Astrocyte (in vitro differentiated cells and primary cell): ENCODE measurements around the gene ELAPOR2. TPM values are rescaled to one million over a fixed set of nuclear protein-coding genes. Genes with fewer than 3 reads are reported as not detected.

ENCODE experiments used
- DNase-seq: peaks from one replicate; pipeline ENCODE4 v3.0.0-alpha.2; 2010; ENCODE audit warnings: low read depth
- FAIRE-seq: peaks from 2 replicates; lab custom pipeline; 2011; peaks lifted over from hg19 to GRCh38; lab: Jason Lieb, UNC
- H2AFZ ChIP-seq: 2 replicates; pipeline ENCODE4 v1.6.0; 2012; ENCODE audit warnings: low read depth, low read length, inconsistent platforms
- H3K27ac ChIP-seq: 2 replicates; pipeline ENCODE4 v1.5.1; 2011; ENCODE audit warnings: low read depth, low read length, inconsistent platforms
- H3K27me3 ChIP-seq: 2 replicates; pipeline ENCODE4 v1.6.0; 2011; ENCODE audit warnings: low read length, inconsistent platforms; ENCODE audit not compliant: insufficient read depth
- H3K36me3 ChIP-seq: 2 replicates; pipeline ENCODE4 v1.5.1; 2011; ENCODE audit warnings: low read length, inconsistent platforms; ENCODE audit not compliant: insufficient read depth
- H3K4me1 ChIP-seq: 2 replicates; pipeline ENCODE4 v1.5.1; 2011; ENCODE audit warnings: low read length, inconsistent platforms; ENCODE audit not compliant: insufficient read depth
- H3K4me2 ChIP-seq: 2 replicates; pipeline ENCODE4 v1.6.0; 2012; ENCODE audit warnings: low read length, inconsistent platforms
- H3K4me3 ChIP-seq: 2 replicates; pipeline ENCODE4 v1.5.1; 2011; ENCODE audit warnings: low read depth, mild to moderate bottlenecking, low read length, inconsistent platforms; ENCODE audit not compliant: insufficient read depth
- H3K79me2 ChIP-seq: 2 replicates; pipeline ENCODE4 v1.6.0; 2012; ENCODE audit warnings: mild to moderate bottlenecking, low read length, inconsistent platforms; ENCODE audit not compliant: insufficient read depth
- H3K9ac ChIP-seq: 2 replicates; pipeline ENCODE4 v1.6.0; 2012; ENCODE audit warnings: mild to moderate bottlenecking, low read length, inconsistent platforms
- H3K9me3 ChIP-seq: 2 replicates; pipeline ENCODE4 v1.5.1; 2012; ENCODE audit warnings: low read depth, mild to moderate bottlenecking, low read length, inconsistent platforms; ENCODE audit not compliant: insufficient read depth
- H4K20me1 ChIP-seq: 2 replicates; pipeline ENCODE4 v1.6.0; 2012; ENCODE audit warnings: low read length, inconsistent platforms; ENCODE audit not compliant: insufficient read depth
- H3K27ac Mint-ChIP-seq: one replicate; pipeline ENCODE4 v1.8.0; 2021; ENCODE audit warnings: mild to moderate bottlenecking, mixed read lengths; ENCODE audit not compliant: unreplicated experiment
- H3K27me3 Mint-ChIP-seq: one replicate; pipeline ENCODE4 v1.8.0; 2021; ENCODE audit warnings: low read depth, mixed read lengths; ENCODE audit not compliant: unreplicated experiment
- H3K36me3 Mint-ChIP-seq: one replicate; pipeline ENCODE4 v1.8.0; 2021; ENCODE audit warnings: low read depth, mixed read lengths; ENCODE audit not compliant: unreplicated experiment
- H3K4me1 Mint-ChIP-seq: one replicate; pipeline ENCODE4 v1.8.0; 2021; ENCODE audit warnings: low read depth, mixed read lengths; ENCODE audit not compliant: unreplicated experiment
- H3K4me3 Mint-ChIP-seq: one replicate; pipeline ENCODE4 v1.8.0; 2021; ENCODE audit warnings: mild to moderate bottlenecking, moderate library complexity, mixed read lengths; ENCODE audit not compliant: unreplicated experiment
- H3K9me3 Mint-ChIP-seq: one replicate; pipeline ENCODE4 v1.8.0; 2021; ENCODE audit warnings: mild to moderate bottlenecking, mixed read lengths; ENCODE audit not compliant: unreplicated experiment
- CTCF ChIP-seq: IDR thresholded peaks from 2 replicates; pipeline ENCODE4 v1.5.1; 2011; ENCODE audit warnings: low read depth, mild to moderate bottlenecking, inconsistent platforms, low read length, moderate library complexity; ENCODE audit not compliant: insufficient read depth
- EZH2 ChIP-seq: IDR thresholded peaks from 2 replicates; pipeline ENCODE4 v1.6.1; 2012; ENCODE audit warnings: mild to moderate bottlenecking, low read length, inconsistent platforms; ENCODE audit not compliant: insufficient read depth
- total RNA-seq: library from RNA; stranded (reverse); gene quantifications from 2 replicates; pipeline ENCODE4 v1.2.1, GENCODE V29; 2021

Gene ELAPOR2
- total RNA-seq, 1 donor from 2014 or later = 23.9 TPM

DNA sequence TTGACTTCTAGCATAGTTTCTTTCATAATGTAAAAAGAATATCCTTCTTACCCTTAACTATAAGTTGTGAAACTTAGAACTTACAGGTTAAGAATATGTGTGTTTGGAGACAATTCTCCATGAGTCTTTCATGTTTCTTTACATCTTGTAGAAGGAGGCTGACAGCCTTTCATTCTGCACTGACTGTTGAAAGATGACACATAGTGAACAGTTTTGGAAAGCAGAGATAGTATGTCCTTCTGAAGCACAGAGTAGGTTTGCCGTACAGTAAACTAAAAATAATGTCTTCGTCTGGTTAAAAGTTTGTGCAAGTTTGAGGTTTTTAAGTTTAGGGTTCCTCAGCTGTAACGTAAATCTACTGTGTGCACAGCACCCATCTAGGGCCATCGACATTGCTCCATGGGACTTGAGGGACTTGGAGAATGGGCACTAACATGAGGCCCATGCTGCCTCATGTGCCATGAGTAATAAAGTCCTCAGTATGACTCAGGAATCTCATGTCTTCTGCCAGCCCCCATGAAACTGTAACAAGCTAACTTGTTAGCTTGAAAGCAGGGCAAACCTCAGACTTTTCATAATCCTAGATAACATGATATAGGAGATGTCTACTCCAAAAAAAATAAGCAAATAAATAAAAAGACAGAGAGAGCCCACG, 24.5 kb upstream of the ELAPOR2 start:
- H3K9me3 ChIP-seq = no peaks in the 10 kb centered on the region
- H2AFZ ChIP-seq = no peak overlapping the region
- no peak overlapping the region for H3K4me3 Mint-ChIP-seq
- no peak overlapping the region for H3K27ac Mint-ChIP-seq
- no peak for DNase-seq
- no peak overlapping the region for H3K4me3 ChIP-seq
- H4K20me1 ChIP-seq = no peaks in the 10 kb centered on the region
- H3K27me3 Mint-ChIP-seq = no peaks in the 10 kb centered on the region
- no peak overlapping the region for H3K4me2 ChIP-seq
- H3K4me1 ChIP-seq = no peaks in the 10 kb centered on the region
- no peaks in the 10 kb centered on the region for H3K27me3 ChIP-seq
- H3K4me1 Mint-ChIP-seq = no peaks in the 10 kb centered on the region
- TF ChIP-seq EZH2 = no peak
- no peak for TF ChIP-seq CTCF
- H3K9me3 Mint-ChIP-seq = no peaks in the 10 kb centered on the region
- FAIRE-seq = no peak
- no peaks in the 10 kb centered on the region for H3K36me3 Mint-ChIP-seq
- no peak overlapping the region for H3K27ac ChIP-seq
- no peaks in the 10 kb centered on the region for H3K79me2 ChIP-seq
- no peak overlapping the region for H3K9ac ChIP-seq
- H3K36me3 ChIP-seq = no peaks in the 10 kb centered on the region

DNA sequence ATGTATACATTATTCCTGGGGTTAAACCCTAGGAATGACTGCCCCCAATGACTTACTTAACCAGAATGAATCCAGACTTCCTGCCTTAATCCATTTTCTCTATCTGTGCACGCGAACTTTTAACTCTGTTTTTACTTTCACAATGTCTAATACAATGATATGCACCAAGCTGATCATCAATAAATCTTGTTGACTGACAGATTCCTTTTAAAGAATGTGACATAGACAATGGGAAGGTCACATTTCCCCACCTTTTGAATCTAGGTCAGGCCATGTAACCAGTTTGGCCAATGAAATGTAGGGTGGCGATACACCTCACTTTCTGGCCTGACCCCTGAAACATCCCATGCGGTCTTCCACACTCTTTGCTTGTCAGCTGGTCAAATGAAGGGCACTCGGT, 23.2 kb upstream of the ELAPOR2 start:
- DNase-seq = no peak
- Histone ChIP-seq H3K27ac (no peak overlapping the region), H3K27me3 (no peaks in the 10 kb centered on the region), H3K4me2 (no peak overlapping the region), H3K4me1 (no peaks in the 10 kb centered on the region), H3K79me2 (no peaks in the 10 kb centered on the region), H4K20me1 (no peaks in the 10 kb centered on the region), H3K4me3 (no peak overlapping the region), H3K9me3 (no peaks in the 10 kb centered on the region), H3K9ac (no peak overlapping the region), H2AFZ (no peak overlapping the region), H3K36me3 (no peaks in the 10 kb centered on the region)
- no peak overlapping the region for H3K27ac Mint-ChIP-seq
- no peaks in the 10 kb centered on the region for H3K9me3 Mint-ChIP-seq
- H3K36me3 Mint-ChIP-seq = no peaks in the 10 kb centered on the region
- FAIRE-seq = no peak
- H3K27me3 Mint-ChIP-seq = no peaks in the 10 kb centered on the region
- H3K4me1 Mint-ChIP-seq = no peaks in the 10 kb centered on the region
- TF ChIP-seq CTCF = no peak
- H3K4me3 Mint-ChIP-seq = no peak overlapping the region

DNA sequence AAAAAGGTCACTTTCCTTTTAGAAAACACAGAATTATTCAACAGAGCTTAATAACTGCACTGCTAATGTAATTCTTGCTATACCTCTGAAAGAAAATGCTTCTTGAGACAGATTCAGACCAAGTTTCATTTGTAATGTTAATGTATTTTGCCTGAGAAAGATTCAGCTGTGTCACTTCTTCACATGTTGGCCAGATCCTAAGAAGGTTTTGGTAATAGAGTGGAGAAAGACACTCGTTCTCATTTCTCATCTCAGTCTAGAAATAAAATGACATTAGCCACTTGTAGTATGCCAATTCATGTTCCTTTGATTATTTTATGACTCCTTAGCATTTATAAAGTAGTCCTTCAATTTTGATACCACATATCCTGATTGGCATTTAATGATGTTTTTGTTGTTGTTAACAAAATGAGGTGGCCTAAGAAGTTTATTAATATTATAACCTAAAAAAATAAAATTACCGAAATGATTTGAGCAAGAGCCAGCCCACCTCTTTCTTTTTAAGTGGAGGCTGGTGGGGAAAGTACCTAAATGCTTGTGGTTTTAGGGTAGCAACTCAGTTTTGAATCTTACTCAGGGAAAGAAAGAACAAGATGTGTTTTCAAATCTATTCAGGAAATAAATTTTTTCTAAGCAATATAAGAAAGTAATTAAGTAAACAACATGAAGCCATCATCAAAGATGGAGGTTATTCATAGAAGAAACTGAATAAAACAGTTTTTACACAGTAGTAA, 16.4 kb upstream of the ELAPOR2 start:
- no peak for TF ChIP-seq CTCF
- no peak for TF ChIP-seq EZH2
- Histone ChIP-seq H3K4me3 (no peak overlapping the region), H3K27me3 (no peaks in the 10 kb centered on the region), H2AFZ (no peak overlapping the region), H4K20me1 (no peaks in the 10 kb centered on the region), H3K9me3 (no peaks in the 10 kb centered on the region), H3K27ac (no peak overlapping the region), H3K79me2 (no peaks in the 10 kb centered on the region), H3K9ac (no peak overlapping the region), H3K4me1 (no peaks in the 10 kb centered on the region), H3K4me2 (no peak overlapping the region), H3K36me3 (no peaks in the 10 kb centered on the region)
- Mint-ChIP-seq H3K27ac (no peak overlapping the region), H3K36me3 (no peaks in the 10 kb centered on the region), H3K27me3 (no peaks in the 10 kb centered on the region), H3K4me1 (no peaks in the 10 kb centered on the region), H3K4me3 (no peak overlapping the region), H3K9me3 (no peaks in the 10 kb centered on the region)
- FAIRE-seq (no peak), DNase-seq (no peak)
